Measurements from ENCODE around the gene IER3. TPM values are rescaled to one million over a fixed set of nuclear protein-coding genes. Genes with fewer than 3 reads are reported as not detected.

The IER3 gene
- total RNA-seq, 2 experiments from 2014 or later = 295 to 310 TPM

- peaks cover 66% of the 10 kb centered on the region for H3K4me1 Mint-ChIP-seq
- H3K27ac Mint-ChIP-seq = peak overlapping the region; percentile 98
- peak; percentile 47 for DNase-seq
- peaks cover 8% of the 10 kb centered on the region for H3K27me3 Mint-ChIP-seq
- peaks cover 64% of the 10 kb centered on the region for H3K36me3 Mint-ChIP-seq
- peaks cover 2% of the 10 kb centered on the region for H3K9me3 Mint-ChIP-seq
- peak overlapping the region; percentile 100 for H3K4me3 Mint-ChIP-seq
These were observed 971 bp downstream of the IER3 start for GRCh38 chr6:30743099-30744053.

- Mint-ChIP-seq H3K27ac (peak within 1 kb of the TSS; percentile 98), H3K36me3 (peaks cover 72% of the 10 kb centered on the region), H3K4me1 (peaks cover 65% of the 10 kb centered on the region), H3K9me3 (peaks cover 3% of the 10 kb centered on the region), H3K4me3 (peak within 1 kb of the TSS; percentile 100), H3K27me3 (peaks cover 8% of the 10 kb centered on the region)
- peak; percentile 98 for DNase-seq
These were observed 1.8 kb downstream of the IER3 start, which contains the start of gene FLOT1 for GRCh38 chr6:30742316-30743098. FLOT1 (minus strand) TSS chr6:30742687; CDS start chr6:30742189, 498 bp downstream.

DNA sequence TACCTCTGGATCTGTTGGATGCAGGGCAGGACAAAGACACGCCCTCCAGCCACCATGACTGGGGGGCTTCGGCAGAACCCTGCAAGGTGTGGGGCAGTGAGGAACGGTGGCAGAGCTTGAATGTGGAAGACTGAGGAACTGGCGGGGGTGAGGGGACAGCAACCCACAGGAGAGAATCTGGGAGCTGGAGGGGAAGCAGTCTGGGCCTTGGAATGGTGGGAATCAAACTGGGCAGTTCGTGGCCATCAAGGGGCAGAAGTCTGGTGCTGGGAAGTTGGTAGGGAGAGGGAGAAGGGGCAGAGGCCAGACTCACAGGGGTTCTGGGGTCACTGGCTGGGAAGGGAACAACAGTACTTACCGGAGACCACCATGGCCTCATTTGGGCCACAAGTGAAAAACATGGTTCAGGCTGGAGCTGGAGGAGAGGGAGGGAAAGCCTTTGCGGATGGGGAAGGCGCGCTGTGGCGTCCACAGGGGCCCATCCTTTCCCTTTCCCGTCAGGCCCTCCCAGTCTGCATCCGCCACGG, 2.5 kb downstream of the IER3 start:
- peaks cover 8% of the 10 kb centered on the region for H3K9me3 Mint-ChIP-seq
- DNase-seq = no peak
- H3K4me3 Mint-ChIP-seq = peak overlapping the region; percentile 100
- H3K27me3 Mint-ChIP-seq = peaks cover 8% of the 10 kb centered on the region
- H3K36me3 Mint-ChIP-seq = peaks cover 79% of the 10 kb centered on the region
- H3K4me1 Mint-ChIP-seq = peaks cover 68% of the 10 kb centered on the region
- H3K27ac Mint-ChIP-seq = peak overlapping the region; percentile 93

- peak overlapping the region; percentile 100 for H3K4me3 Mint-ChIP-seq
- peaks cover 8% of the 10 kb centered on the region for H3K27me3 Mint-ChIP-seq
- peaks cover 85% of the 10 kb centered on the region for H3K36me3 Mint-ChIP-seq
- H3K4me1 Mint-ChIP-seq = peaks cover 73% of the 10 kb centered on the region
- H3K27ac Mint-ChIP-seq = peak overlapping the region; percentile 93
- DNase-seq = no peak
- H3K9me3 Mint-ChIP-seq = peaks cover 9% of the 10 kb centered on the region
These were observed 3.1 kb downstream of the IER3 start for GRCh38 chr6:30741063-30741779.

- peaks cover 78% of the 10 kb centered on the region for H3K4me1 Mint-ChIP-seq
- no peak for DNase-seq
- H3K36me3 Mint-ChIP-seq = peaks cover 92% of the 10 kb centered on the region
- peaks cover 8% of the 10 kb centered on the region for H3K27me3 Mint-ChIP-seq
- H3K9me3 Mint-ChIP-seq = peaks cover 12% of the 10 kb centered on the region
- H3K27ac Mint-ChIP-seq = peak overlapping the region; percentile 93
- peak overlapping the region; percentile 100 for H3K4me3 Mint-ChIP-seq
These were observed 3.8 kb downstream of the IER3 start for GRCh38 chr6:30740540-30740870.

DNA sequence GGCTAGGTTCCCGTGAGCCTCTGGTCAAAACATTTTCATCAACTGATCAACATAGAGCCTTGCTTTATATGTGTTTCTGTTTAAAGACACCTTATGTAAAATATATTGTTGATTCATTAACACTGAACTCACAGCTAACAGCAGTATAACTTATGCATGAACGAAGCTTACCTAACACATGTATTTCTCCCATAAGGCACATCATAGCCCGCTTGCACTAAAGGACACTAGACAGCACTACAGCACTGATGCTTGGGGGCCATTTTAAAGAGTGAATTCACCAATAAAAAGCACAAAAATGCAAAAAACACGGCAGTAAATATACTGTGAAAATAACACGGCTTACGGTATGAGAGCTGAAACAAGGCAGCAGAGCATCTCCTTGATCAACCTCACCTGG, 5.8 kb downstream of the IER3 start:
- peaks cover 8% of the 10 kb centered on the region for H3K27me3 Mint-ChIP-seq
- no peak for DNase-seq
- peaks cover 78% of the 10 kb centered on the region for H3K4me1 Mint-ChIP-seq
- H3K4me3 Mint-ChIP-seq = no peak overlapping the region
- peaks cover 11% of the 10 kb centered on the region for H3K9me3 Mint-ChIP-seq
- peaks cover 92% of the 10 kb centered on the region for H3K36me3 Mint-ChIP-seq
- peak overlapping the region; percentile 93 for H3K27ac Mint-ChIP-seq

DNA sequence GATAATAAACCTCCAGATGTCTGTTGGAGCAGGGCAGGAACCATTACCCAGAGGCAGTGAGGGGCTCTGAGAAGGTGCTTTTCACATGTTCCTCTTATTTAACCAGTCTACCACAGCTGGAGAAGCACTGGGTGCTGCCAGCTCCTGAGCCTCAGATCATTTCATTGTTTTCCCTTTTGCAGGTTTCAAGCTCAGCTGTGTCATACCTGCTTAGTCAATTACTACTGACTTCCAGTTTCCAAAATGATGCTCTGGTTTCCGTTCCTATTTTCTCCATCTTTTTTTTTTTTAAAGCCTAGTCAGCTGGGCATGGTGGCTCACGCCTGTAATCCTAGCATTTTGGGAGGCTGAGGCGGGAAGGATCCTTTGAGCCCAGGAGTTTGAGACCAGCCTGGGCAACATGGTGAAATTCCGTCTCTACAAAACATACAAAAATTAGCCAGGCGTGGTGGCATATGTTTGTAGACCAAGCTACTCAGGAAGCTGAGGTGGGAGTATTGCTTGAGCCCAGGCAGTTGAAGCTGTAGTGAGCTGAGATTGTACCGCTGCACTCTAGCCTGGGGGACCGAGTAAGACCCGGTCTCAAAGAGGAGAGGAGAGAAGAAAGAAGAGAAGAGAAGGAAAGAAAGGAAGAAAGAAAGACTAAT, 8.6 kb downstream of the IER3 start:
- H3K4me1 Mint-ChIP-seq = peaks cover 69% of the 10 kb centered on the region
- H3K27me3 Mint-ChIP-seq = no peaks in the 10 kb centered on the region
- peak overlapping the region; percentile 68 for H3K4me3 Mint-ChIP-seq
- H3K9me3 Mint-ChIP-seq = peaks cover 11% of the 10 kb centered on the region
- H3K27ac Mint-ChIP-seq = peak overlapping the region; percentile 93
- peaks cover 71% of the 10 kb centered on the region for H3K36me3 Mint-ChIP-seq
- no peak for DNase-seq

- Mint-ChIP-seq H3K27me3 (no peaks in the 10 kb centered on the region), H3K4me3 (no peak overlapping the region), H3K36me3 (peaks cover 46% of the 10 kb centered on the region), H3K27ac (no peak overlapping the region), H3K4me1 (peaks cover 50% of the 10 kb centered on the region), H3K9me3 (peaks cover 8% of the 10 kb centered on the region)
- no peak for DNase-seq
These were observed 12.0 kb downstream of the IER3 start for GRCh38 chr6:30732237-30732943.

DNA sequence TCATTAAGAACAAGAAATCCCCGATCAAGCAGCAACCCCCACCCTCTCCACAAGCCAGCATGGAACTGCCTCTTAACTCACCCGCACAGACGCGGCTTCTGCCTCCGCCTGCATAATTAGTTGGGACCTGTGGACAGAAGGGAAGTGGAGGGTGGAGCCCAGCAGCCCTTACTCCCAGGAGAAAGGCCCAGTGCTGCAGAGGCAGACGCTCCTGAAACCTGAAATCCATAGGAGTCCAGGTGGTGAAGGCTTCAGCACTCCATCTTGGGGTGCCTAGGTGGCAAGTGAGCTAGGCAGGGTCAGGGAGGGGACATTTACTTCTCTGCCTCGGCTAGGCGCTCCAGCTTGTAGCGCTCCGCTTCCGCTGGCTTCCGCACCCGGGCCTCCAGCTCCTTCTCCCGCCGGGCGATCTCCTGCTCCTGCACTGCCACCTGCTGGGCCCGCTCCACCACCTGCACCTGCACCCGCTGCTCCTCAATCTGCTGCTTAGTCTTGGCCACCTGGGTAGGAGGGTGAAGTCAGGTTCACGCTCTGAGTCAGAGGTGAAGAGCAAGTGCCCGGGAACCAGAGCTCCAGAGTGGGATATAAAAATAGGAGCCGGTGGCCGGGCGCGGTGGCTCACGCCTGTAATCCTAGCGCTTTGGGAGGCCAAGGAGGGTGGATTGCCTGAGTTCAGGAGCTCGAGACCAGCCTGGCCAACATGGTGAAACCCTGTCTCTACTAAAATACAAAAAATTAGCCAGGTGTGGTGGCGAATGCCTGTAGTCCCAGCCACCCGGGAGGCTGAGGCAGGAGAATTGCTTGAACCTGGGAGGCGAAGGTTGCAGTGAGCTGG, 13.5 kb downstream of the IER3 start:
- Mint-ChIP-seq H3K27ac (peak overlapping the region; percentile 54), H3K27me3 (no peaks in the 10 kb centered on the region), H3K9me3 (peaks cover under 1% of the 10 kb centered on the region), H3K36me3 (peaks cover 35% of the 10 kb centered on the region), H3K4me3 (peak overlapping the region; percentile 52), H3K4me1 (peaks cover 36% of the 10 kb centered on the region)
- DNase-seq = peak; percentile 88

GRCh38 chr6:30727920-30728553, 16.3 kb downstream of the IER3 start:
- Mint-ChIP-seq H3K27ac (peak overlapping the region; percentile 75), H3K9me3 (no peaks in the 10 kb centered on the region), H3K4me3 (peak overlapping the region; percentile 29), H3K27me3 (peaks cover 4% of the 10 kb centered on the region), H3K4me1 (peaks cover 46% of the 10 kb centered on the region), H3K36me3 (peaks cover 44% of the 10 kb centered on the region)
- no peak for DNase-seq

DNA sequence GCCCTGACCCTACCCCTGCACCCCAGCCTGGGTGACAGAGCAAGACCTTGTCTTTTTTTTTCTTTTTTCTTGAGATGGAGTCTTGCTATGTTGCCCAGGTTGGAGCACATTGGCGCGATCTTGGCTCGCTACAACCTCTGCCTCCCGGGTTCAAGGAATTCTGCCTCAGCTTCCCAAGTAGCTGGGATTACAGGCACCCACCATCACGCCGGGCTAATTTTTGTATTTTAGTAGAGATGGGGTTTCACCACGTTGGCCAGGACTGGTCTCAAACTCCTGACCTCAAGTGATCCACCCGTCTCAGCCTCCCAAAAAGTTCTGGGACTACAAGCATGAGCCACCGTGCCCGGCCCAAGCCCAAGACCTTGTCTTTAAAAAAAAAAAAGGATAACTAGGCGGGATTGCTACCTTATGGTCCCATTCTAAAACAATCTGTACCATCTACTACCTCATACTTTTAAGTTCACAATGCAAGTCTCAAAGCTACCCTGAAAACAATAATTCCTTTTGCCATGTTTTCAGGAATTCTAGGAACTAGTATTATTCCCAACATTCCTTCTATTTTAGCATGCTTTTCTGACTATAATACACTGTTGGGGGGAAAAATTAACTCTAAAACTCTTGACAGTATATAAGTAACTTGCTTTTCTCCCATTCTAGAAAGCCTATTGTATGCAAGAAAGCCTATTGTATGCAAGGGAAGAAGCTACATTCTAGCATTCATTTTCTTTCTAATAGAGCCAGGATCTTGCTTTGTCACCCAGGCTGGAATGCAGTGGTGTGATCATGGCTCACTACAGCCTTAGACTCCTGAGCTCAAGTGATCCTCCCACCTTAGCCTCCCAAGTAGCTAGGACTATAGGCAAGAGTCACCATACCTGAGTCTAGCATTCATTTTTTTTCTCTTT, 17.6 kb downstream of the IER3 start:
- H3K27me3 Mint-ChIP-seq = peaks cover 4% of the 10 kb centered on the region
- H3K36me3 Mint-ChIP-seq = peaks cover 52% of the 10 kb centered on the region
- H3K4me1 Mint-ChIP-seq = peaks cover 47% of the 10 kb centered on the region
- H3K9me3 Mint-ChIP-seq = no peaks in the 10 kb centered on the region
- DNase-seq = no peak
- H3K4me3 Mint-ChIP-seq = no peak overlapping the region
- H3K27ac Mint-ChIP-seq = peak overlapping the region; percentile 25
